HG02642 (cell line): ENCODE data around the gene ALDH16A1.
"Not testable (repeated sequence)": the region's sequence is repeated elsewhere in the genome, so short reads cannot be mapped to it uniquely, and the experiment has no call there.

ENCODE experiments used
- ATAC-seq: cut with Tn5 transposase; IDR thresholded peaks from one replicate; pipeline ENCODE4 v1.9.1; 2021; ENCODE audit warnings: mild to moderate bottlenecking; ENCODE audit not compliant: unreplicated experiment, poor library complexity

The ALDH16A1 gene

DNA sequence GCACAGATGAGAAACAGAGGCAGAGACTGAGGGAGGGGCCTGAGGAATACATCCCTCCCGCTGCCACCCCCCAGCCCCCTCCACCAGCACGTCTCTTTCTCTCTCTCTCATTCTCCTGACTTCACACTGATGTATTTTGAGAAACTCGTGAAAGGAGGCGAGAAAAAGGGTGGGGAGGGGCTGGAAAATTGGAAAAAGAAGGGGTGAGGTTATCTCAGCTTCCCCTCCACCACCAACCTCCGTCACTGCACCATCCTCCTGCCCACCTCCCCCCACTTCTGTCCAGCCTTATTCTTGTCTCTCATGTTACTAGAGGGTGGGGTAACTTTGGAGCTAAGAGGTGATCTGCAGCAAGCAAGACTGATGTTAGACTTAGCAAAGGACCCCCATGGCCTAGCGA is 13.2 kb upstream of the ALDH16A1 start:
- no peak for ATAC-seq

GRCh38 chr19:49440439-49441209 is 12.4 kb upstream of the ALDH16A1 start:
- no peak for ATAC-seq

DNA sequence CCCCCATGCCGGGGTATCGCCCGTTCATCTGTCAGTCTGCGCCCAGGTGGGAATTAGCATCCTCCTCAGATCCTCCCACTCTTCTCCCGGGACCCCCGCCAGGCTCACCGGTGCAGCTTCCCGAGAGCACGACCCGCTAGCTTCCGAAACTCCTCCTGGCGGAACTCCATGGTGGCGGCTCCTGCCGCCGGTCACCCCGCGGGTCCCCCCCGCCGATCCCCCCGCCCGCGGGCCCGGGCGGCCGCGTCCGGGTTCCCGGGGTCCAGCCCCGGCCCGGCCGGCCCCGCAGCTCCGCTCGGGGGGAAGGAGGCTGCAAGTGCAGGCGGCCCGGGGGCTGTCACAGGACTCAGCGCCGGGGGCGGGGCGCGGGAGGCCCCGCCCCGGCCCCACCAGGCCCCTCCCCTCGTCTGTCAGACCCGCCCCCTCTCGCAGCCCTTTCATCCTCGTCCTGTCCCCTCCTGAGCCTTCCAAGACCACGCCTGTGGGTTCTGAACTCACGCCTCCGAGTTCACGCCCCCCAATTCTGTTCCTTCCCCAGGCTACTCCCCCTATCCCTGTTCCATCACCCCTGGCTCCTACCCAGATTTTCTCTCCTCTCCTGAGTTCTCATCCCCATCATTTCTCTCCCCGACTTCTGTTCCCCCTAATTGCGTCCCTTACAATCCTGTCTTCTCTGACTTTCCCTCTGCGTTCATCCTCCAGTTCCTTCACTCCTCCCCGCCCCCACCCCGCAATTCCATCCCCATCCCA is 11.6 kb upstream of the ALDH16A1 start, which contains the start of gene SLC17A7:
Gene SLC17A7, minus strand, starts transcription at position 318 of the 750 bp plus-strand sequence. Its CDS starts 148 bp downstream, at position 170.
- ATAC-seq = no peak

- no peak for ATAC-seq
Observed at GRCh38 chr19:49441960-49442350, 11.1 kb upstream of the ALDH16A1 start.

- ATAC-seq = no peak
Observed at GRCh38 chr19:49442354-49442753, 10.7 kb upstream of the ALDH16A1 start.

DNA sequence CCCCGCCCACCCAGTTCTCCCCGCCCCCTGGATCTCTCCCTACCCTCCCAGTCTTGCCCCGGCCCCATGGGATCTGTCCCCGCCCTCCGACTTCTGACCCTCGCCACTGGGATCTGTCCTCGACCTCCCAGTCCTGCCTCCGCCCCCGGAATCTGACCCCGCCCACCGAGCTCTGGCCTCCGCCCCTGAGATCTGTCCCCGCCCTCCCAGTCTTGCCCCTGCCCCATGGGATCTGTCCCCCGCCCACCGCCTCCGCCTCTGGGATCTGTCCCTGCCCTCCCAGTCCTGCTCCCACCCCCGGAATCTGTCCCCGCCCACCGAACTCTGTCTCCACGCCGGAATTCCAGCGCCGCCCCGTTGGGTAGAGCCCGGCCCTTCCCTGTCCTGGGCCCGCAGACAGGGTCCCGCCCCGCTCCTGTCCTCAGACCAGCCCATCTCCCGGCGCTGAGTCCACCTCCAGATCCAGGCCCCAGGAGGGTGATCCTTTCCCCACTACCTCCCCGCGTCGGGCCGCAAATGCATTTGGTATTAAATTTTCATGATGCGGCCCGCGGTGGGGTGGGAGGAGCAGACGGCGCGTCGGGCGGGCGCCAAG is 10.2 kb upstream of the ALDH16A1 start:
- peak; percentile 20 for ATAC-seq

DNA sequence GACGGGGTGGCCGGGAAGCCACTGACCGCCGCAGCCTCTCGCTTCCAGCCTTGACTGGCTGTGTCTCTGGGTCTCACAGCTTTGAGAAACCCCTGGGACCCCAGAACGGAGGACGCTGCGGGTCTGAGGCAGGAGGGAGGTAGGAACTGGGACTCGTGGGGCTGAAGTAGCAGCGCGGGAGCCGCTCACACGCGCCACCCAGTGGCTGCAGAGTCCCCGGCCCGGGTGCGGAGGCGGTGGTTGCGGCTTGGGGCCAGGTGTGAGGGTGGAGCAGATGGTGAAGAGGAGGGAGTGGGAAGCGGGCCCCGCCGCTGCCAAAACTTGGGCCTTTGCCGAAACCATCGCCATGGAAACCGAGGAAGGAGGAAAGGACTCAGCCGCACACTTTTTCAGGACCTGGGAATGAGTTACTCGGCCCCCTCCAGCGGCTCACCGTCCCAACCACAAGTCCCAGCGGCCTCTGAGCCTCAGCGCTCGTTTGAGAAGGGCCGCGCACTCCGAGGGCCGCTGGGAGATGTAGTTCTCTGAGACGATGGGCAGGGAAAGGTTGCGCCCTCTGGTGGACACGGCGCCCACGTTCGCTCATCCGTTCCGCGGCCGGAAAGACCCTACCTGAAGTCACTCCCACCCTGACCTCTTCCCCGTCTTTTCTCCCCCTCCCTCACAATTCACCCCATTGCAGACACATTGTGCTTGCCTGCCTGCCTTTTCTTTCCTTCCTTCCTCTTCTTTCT is 9.5 kb upstream of the ALDH16A1 start:
- peak; percentile 79 for ATAC-seq

DNA sequence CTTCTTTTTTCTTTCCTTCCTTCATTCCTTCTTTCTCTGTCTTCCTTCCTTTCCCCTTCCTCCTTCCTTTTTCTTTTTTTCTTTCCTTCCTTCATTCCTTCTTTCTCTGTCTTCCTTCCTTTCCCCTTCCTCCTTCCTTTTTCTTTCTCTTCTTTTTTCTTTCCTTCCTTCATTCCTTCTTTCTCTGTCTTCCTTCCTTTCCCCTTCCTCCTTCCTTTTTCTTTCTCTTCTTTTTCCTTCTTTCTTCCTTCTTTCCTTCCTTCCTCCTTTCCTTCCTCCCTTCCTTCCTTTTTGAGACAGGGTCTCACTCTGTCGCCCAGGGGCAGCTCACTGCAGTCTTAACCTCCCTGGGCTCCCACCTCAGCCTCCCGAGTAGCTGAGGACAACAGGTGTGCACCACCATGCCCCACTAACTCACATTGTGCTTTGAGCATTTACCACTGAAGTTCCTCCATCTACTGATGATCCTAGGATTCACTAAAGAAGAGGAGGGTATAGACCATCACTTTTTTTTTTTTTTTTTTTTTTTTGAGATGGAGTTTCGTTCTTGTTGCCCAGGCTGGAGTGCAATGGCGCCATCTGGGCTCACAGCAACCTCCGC is 8.8 kb upstream of the ALDH16A1 start:
- ATAC-seq = not testable (repeated sequence)

DNA sequence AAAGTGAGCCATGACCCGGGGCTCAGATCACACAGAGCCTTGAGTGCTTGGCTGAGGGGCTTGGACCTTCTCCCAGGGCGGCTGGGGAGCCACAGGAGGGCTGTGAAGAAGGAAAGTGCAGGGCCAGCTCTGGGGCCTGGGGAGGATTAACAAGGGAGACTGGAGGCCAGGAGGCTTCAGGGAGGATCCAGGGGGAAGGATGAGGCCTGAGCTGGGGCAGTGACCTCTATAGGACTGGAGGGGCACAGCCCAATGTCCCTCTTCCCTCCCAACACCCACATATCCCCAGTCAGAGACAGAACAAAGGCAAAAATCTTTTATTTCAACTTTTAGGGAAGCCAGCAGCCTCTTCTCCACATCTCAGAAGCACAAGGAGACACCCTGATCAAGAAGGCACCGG is 7.0 kb upstream of the ALDH16A1 start:
- ATAC-seq = no peak

GRCh38 chr19:49447485-49448431 is 5.3 kb upstream of the ALDH16A1 start:
- ATAC-seq = no peak

- ATAC-seq = no peak
Observed at GRCh38 chr19:49448432-49448786, 4.6 kb upstream of the ALDH16A1 start.

DNA sequence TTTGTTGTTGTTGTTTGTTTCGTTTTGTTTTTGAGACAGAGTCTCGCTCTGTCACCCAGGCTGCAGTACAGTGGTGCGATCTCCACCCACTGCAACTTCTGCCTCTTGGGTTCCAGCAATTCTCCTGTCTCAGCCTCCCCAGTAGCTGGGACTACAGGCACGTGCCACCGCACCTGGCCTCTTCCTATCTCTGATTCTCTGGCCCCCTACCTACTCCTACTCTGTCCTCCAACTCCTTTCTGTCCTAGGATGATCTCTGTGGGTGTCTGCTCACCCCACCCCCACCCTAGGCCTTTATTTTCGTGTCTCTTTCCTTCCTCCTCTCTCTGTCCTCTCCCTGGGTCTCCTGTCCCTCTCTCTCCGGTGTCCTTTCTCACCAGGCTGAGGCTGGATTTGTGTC is 2.6 kb upstream of the ALDH16A1 start:
- ATAC-seq = no peak

GRCh38 chr19:49451430-49452181 is 1.4 kb upstream of the ALDH16A1 start, which contains the start of gene PIH1D1:
Gene PIH1D1 (minus strand): TSS chr19:49451814. CDS start chr19:49451574, 240 bp downstream.
- ATAC-seq = peak; percentile 57

DNA sequence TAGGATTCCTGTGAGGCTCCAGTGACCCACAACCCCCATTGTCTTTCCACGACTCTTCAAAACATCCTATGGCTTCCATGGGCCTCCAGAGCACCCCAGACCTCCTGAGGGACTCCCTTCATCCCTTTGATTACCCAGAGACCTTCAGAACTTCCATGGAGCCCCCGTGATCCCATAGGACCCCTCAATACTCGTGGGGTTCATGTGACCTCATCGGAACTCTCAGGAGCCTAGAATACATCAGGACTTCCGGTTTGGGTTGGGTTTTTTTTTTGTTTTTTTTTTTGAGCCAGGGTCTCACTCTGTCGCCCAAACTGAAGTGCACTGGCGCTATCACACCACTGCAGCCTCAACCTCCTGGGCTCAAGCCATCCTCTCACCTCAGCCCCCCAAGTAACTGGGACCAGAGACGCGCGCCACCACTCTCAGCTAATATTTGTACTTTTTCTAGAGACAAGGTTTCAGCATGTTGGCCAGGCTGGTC is 774 bp downstream of the ALDH16A1 start:
- ATAC-seq = no peak

DNA sequence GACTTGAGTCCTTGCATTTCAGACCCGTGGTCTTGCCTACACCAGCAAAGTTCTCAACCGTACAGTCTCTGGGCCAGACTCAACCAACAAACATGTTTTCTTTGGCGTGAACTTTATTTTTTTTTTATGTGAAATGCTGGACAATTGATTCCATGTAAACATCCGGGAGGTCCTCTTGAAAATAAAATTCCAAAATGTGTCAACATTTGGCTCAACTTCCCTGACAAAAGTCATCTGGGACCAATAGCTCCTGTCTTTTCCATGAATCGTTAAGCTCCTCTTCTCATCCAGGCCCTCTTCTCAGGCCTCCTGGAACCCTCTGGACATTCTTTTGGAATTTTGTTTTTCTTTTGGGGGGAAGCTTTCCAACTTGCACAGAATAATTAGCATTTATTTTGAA is 2.7 kb downstream of the ALDH16A1 start:
- no peak for ATAC-seq

GRCh38 chr19:49456326-49456725 is 3.3 kb downstream of the ALDH16A1 start:
- no peak for ATAC-seq

- ATAC-seq = no peak
Observed at GRCh38 chr19:49458567-49458903, 5.5 kb downstream of the ALDH16A1 start.

DNA sequence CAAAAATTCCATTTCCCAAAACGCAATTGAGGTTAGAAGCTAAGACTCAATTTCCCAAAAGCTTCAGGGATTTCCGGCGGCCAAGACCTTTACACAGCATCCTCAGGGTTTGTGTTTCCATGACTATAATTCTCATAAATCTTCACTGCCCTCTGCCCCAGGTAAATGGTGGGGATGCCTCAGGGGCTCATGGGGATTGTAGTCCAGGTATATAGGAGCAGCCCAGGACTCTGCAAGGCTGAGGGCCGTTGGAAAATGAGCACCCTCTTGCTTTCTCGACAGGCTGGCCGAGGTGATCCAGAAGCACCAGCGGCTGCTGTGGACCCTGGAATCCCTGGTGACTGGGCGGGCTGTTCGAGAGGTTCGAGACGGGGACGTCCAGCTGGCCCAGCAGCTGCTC is 6.4 kb downstream of the ALDH16A1 start:
- no peak for ATAC-seq
